ENCODE results near the gene TWF2.

DNA sequence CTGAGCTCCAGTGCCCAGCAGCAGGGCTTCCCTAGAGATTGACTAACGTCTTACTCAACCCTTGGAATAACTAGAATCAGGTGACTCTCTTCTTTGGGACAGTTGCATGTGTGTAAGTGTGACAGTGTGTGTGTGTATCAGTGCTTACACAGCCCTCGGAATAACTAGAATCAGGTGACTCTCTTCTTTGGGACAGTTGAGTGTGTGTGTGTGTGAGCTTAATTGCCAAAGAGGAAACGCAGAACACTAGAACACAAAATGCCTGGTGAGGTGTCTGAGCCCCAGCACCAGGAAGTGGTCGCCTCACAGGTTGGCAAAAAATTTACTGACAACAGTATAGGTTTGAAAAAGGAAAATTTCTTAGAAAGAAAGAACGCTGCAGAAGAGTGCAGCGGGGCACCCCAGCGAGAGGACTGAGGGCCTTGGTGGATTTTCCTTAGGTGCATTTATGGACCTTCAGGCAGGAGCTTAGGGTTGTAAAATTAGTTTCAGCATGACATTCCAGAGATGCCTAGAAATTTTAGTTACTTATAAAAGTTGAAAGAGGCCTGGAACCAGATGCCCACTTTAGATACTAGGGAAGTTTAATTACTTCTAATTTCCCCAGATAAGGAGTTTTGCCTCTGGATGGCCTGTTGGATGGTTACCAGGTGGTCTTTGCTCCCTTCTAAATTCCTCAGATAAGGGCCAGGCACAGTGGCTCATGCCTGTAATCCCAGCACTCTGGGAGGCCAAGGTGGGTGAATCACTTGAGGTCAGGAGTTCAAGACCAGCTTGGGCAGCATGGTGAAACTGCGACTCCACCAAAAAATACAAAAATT, 43.2 kb upstream of the TWF2 start:
- TF ChIP-seq CTCF (IDR thresholded peaks at IDR 0.05) = no peak
- TF ChIP-seq ESRRA (IDR thresholded peaks at IDR 0.05; ENCODE audit: borderline replicate concordance, low read length) = no peak
- no peak for TF ChIP-seq BHLHE40 (IDR thresholded peaks at IDR 0.05; ENCODE audit: low read depth, low read length)

All from A549 (cell line).